Activated CD8-positive, alpha-beta memory T cell treated with anti-CD3 and anti-CD28 coated beads, Interleukin-2, amount 10 ng/mL, durations not matched to agents 7 days and 5 days (primary cell): Measurements from ENCODE around the gene RUNX2. TPM values are rescaled to one million over a fixed set of nuclear protein-coding genes. Genes with fewer than 3 reads are reported as not detected.
"Not testable (repeated sequence)": the region's sequence is repeated elsewhere in the genome, so short reads cannot be mapped to it uniquely, and the experiment has no call there.

Experiments used
- ATAC-seq: fragments of 150-1000 bp; cut with Tn5 transposase; one replicate; pipeline ENCODE4 v1.10.0; 2021; ENCODE audit warnings: moderate library complexity
- CTCF ChIA-PET: fragments of 350-600 bp; sonication (Branson Sonifier 250); formaldehyde crosslinking; loops from one replicate; lab custom pipeline; 2021; ENCODE audit warnings: antibody characterized with exemption; lab: Charles Lee
- DNase-seq: peaks from one replicate; pipeline ENCODE4 v3.0.0-alpha.2; 2020
- H3K27ac Mint-ChIP-seq: one replicate; pipeline ENCODE4 v1.8.0; 2021; ENCODE audit warnings: mild to moderate bottlenecking, mixed read lengths
- H3K27me3 Mint-ChIP-seq: one replicate; pipeline ENCODE4 v1.8.0; 2021; ENCODE audit warnings: mixed read lengths
- H3K36me3 Mint-ChIP-seq: one replicate; pipeline ENCODE4 v1.8.0; 2021; ENCODE audit warnings: mild to moderate bottlenecking, mixed read lengths
- H3K4me1 Mint-ChIP-seq: one replicate; pipeline ENCODE4 v1.8.0; 2021; ENCODE audit warnings: mixed read lengths
- H3K4me3 Mint-ChIP-seq: one replicate; pipeline ENCODE4 v1.8.0; 2021; ENCODE audit warnings: mild to moderate bottlenecking, moderate library complexity, mixed read lengths
- H3K9me3 Mint-ChIP-seq: one replicate; pipeline ENCODE4 v1.8.0; 2022; ENCODE audit warnings: low read depth, mixed read lengths
- total RNA-seq, 2 experiments: library from RNA; stranded (reverse); gene quantifications; one replicate each; pipeline ENCODE4 v1.2.3, GENCODE V29; 2021

Gene RUNX2
- 10 to 100 TPM in 1 of 2 experiments, 1 to 10 TPM in 1; 9.3 to 19.9 TPM for total RNA-seq

GRCh38 chr6:45327956-45328522, at the start of gene RUNX2:
TSS of gene RUNX2 (plus strand) at chr6:45328330. CDS start at chr6:45328727, 397 bp downstream.
- DNase-seq: peak; percentile 49
- no peaks in the 10 kb centered on the region for H3K9me3 Mint-ChIP-seq

GRCh38 chr6:45278367-45278766, 49.8 kb upstream of the RUNX2 start:
- peaks cover 11% of the 10 kb centered on the region for H3K9me3 Mint-ChIP-seq
- no peak for ATAC-seq
- H3K27me3 Mint-ChIP-seq: no peaks in the 10 kb centered on the region
- no peak for DNase-seq
- no peak overlapping the region for H3K4me3 Mint-ChIP-seq
- H3K27ac Mint-ChIP-seq: no peak overlapping the region
- peaks cover 20% of the 10 kb centered on the region for H3K36me3 Mint-ChIP-seq
- peaks cover 3% of the 10 kb centered on the region for H3K4me1 Mint-ChIP-seq
- CTCF ChIA-PET: no interaction called here

More at GRCh38 chr6:45327956-45328522, at the start of gene RUNX2:
- CTCF ChIA-PET: no interaction called here
- H3K4me1 Mint-ChIP-seq: peaks cover 25% of the 10 kb centered on the region
- H3K27me3 Mint-ChIP-seq: no peaks in the 10 kb centered on the region
- peak within 1 kb of the TSS; percentile 51 for H3K4me3 Mint-ChIP-seq
- ATAC-seq: peak; percentile 42
- no peak within 1 kb of the TSS for H3K27ac Mint-ChIP-seq
- no peaks in the 10 kb centered on the region for H3K36me3 Mint-ChIP-seq

GRCh38 chr6:45286707-45287106, 41.4 kb upstream of the RUNX2 start:
- Mint-ChIP-seq H3K36me3 (peaks cover 22% of the 10 kb centered on the region), H3K9me3 (peaks cover 12% of the 10 kb centered on the region)
- CTCF ChIA-PET, H3K4me3 Mint-ChIP-seq, ATAC-seq, DNase-seq, H3K4me1 Mint-ChIP-seq, H3K27me3 Mint-ChIP-seq, H3K27ac Mint-ChIP-seq: not testable (repeated sequence)

- peaks cover 26% of the 10 kb centered on the region for H3K4me1 Mint-ChIP-seq
- ATAC-seq (no peak), DNase-seq (no peak)
- H3K27me3 Mint-ChIP-seq: no peaks in the 10 kb centered on the region
- peaks cover 14% of the 10 kb centered on the region for H3K9me3 Mint-ChIP-seq
- no peak overlapping the region for H3K27ac Mint-ChIP-seq
- no peak overlapping the region for H3K4me3 Mint-ChIP-seq
- CTCF ChIA-PET: no interaction called here
- H3K36me3 Mint-ChIP-seq: peaks cover 31% of the 10 kb centered on the region
Measured at GRCh38 chr6:45289751-45290514, 38.2 kb upstream of the RUNX2 start.

GRCh38 chr6:45293306-45293705, 34.8 kb upstream of the RUNX2 start:
- Mint-ChIP-seq H3K27me3 (no peaks in the 10 kb centered on the region), H3K9me3 (peaks cover 11% of the 10 kb centered on the region), H3K4me3 (peak overlapping the region; percentile 65), H3K36me3 (peaks cover 25% of the 10 kb centered on the region), H3K4me1 (peaks cover 26% of the 10 kb centered on the region), H3K27ac (peak overlapping the region; percentile 87)
- CTCF ChIA-PET: interaction anchor here (2.0 kb wide), 1 partner anchor 17 kb away, joined by 4 read pairs; no protein-coding TSS in a partner anchor
- ATAC-seq: no peak
- DNase-seq: no peak

GRCh38 chr6:45294065-45294701, 33.9 kb upstream of the RUNX2 start:
- not testable (repeated sequence) for H3K27me3 Mint-ChIP-seq, DNase-seq, ATAC-seq
- peak overlapping the region; percentile 65 for H3K4me3 Mint-ChIP-seq
- peaks cover 11% of the 10 kb centered on the region for H3K9me3 Mint-ChIP-seq
- CTCF ChIA-PET: interaction anchor here (1.0 to 2.0 kb wide), 2 partner anchors 16 to 19 kb away, joined by 3 to 4 read pairs; no protein-coding TSS in a partner anchor
- peaks cover 26% of the 10 kb centered on the region for H3K4me1 Mint-ChIP-seq
- peaks cover 25% of the 10 kb centered on the region for H3K36me3 Mint-ChIP-seq
- H3K27ac Mint-ChIP-seq: peak overlapping the region; percentile 87

GRCh38 chr6:45297320-45297719, 30.8 kb upstream of the RUNX2 start:
- peaks cover 5% of the 10 kb centered on the region for H3K9me3 Mint-ChIP-seq

GRCh38 chr6:45299096-45299581, 29.0 kb upstream of the RUNX2 start:
- Mint-ChIP-seq H3K36me3 (peaks cover 14% of the 10 kb centered on the region), H3K27ac (no peak overlapping the region), H3K4me1 (peaks cover 13% of the 10 kb centered on the region), H3K4me3 (no peak overlapping the region), H3K27me3 (no peaks in the 10 kb centered on the region), H3K9me3 (peaks cover 3% of the 10 kb centered on the region)
- CTCF ChIA-PET: interaction anchor here (1.4 kb wide), 1 partner anchor 11 kb away, joined by 5 read pairs; no protein-coding TSS in a partner anchor
- no peak for DNase-seq
- no peak for ATAC-seq

More at GRCh38 chr6:45297320-45297719, 30.8 kb upstream of the RUNX2 start:
- ATAC-seq (no peak), DNase-seq (no peak)
- Mint-ChIP-seq H3K4me1 (peaks cover 26% of the 10 kb centered on the region), H3K36me3 (peaks cover 16% of the 10 kb centered on the region), H3K27ac (no peak overlapping the region), H3K4me3 (no peak overlapping the region), H3K27me3 (no peaks in the 10 kb centered on the region)
- CTCF ChIA-PET: interaction anchor here (1.3 kb wide), 1 partner anchor 81 kb away, joined by 5 read pairs; the partner anchor contains the start of gene SUPT3H

GRCh38 chr6:45300736-45301135, 27.4 kb upstream of the RUNX2 start:
- peaks cover 7% of the 10 kb centered on the region for H3K9me3 Mint-ChIP-seq
- no peak for DNase-seq
- H3K27ac Mint-ChIP-seq: no peak overlapping the region
- H3K27me3 Mint-ChIP-seq: no peaks in the 10 kb centered on the region
- CTCF ChIA-PET: no interaction called here
- no peak overlapping the region for H3K4me3 Mint-ChIP-seq
- peaks cover 5% of the 10 kb centered on the region for H3K4me1 Mint-ChIP-seq
- ATAC-seq: no peak
- H3K36me3 Mint-ChIP-seq: peaks cover 14% of the 10 kb centered on the region

GRCh38 chr6:45301348-45302142, 26.6 kb upstream of the RUNX2 start:
- Mint-ChIP-seq H3K9me3 (peaks cover 9% of the 10 kb centered on the region), H3K4me1 (peaks cover 5% of the 10 kb centered on the region), H3K4me3 (no peak overlapping the region), H3K36me3 (peaks cover 19% of the 10 kb centered on the region), H3K27ac (no peak overlapping the region), H3K27me3 (no peaks in the 10 kb centered on the region)
- DNase-seq: no peak
- no peak for ATAC-seq
- CTCF ChIA-PET: no interaction called here

- DNase-seq (no peak), ATAC-seq (no peak)
- H3K4me3 Mint-ChIP-seq: no peak overlapping the region
- H3K4me1 Mint-ChIP-seq: peaks cover 5% of the 10 kb centered on the region
- H3K27me3 Mint-ChIP-seq: no peaks in the 10 kb centered on the region
- peaks cover 26% of the 10 kb centered on the region for H3K36me3 Mint-ChIP-seq
- CTCF ChIA-PET: no interaction called here
- H3K27ac Mint-ChIP-seq: no peak overlapping the region
- peaks cover 9% of the 10 kb centered on the region for H3K9me3 Mint-ChIP-seq
Measured at GRCh38 chr6:45302832-45303231, 25.3 kb upstream of the RUNX2 start.

GRCh38 chr6:45305546-45305945, 22.6 kb upstream of the RUNX2 start:
- Mint-ChIP-seq H3K27ac (no peak overlapping the region), H3K27me3 (no peaks in the 10 kb centered on the region), H3K36me3 (peaks cover 43% of the 10 kb centered on the region), H3K4me1 (peaks cover 20% of the 10 kb centered on the region), H3K9me3 (peaks cover 9% of the 10 kb centered on the region), H3K4me3 (no peak overlapping the region)
- CTCF ChIA-PET: no interaction called here
- ATAC-seq (no peak), DNase-seq (no peak)
